Measurements from ENCODE around the gene SUZ12. TPM values are rescaled to one million over a fixed set of nuclear protein-coding genes. Genes with fewer than 3 reads are reported as not detected.

SUZ12 gene
- total and polyA plus RNA-seq, 2 experiments from 2014 or later = 14.8 to 32.5 TPM

GRCh38 chr17:32009262-32009542, 72.4 kb downstream of the SUZ12 start:
- peaks cover 7% of the 10 kb centered on the region for H3K4me1 ChIP-seq (ENCODE audit: insufficient read depth)
- no peaks in the 10 kb centered on the region for H3K9me2 ChIP-seq (replicated peaks; ENCODE audit: insufficient read depth)
- H3K4me3 ChIP-seq = no peak overlapping the region
- H3K27ac ChIP-seq = no peak overlapping the region
- peaks cover 66% of the 10 kb centered on the region for H3K79me2 ChIP-seq
- H3K4me2 ChIP-seq = peak overlapping the region; percentile 100
- no peaks in the 10 kb centered on the region for H3K36me3 ChIP-seq (replicated peaks; ENCODE audit: insufficient read depth, low read depth)
- WGBS (ENCODE audit: low lambda C conversion rate, missing lambda C conversion rate) = 97% methylated on average over 2 of the region's 2 CpGs
- H4K20me1 ChIP-seq (ENCODE audit: insufficient read depth, poor library complexity, severe bottlenecking) = peaks cover 10% of the 10 kb centered on the region
- no peaks in the 10 kb centered on the region for H3K9me3 ChIP-seq (ENCODE audit: low read depth)
- H3K27me3 ChIP-seq = no peaks in the 10 kb centered on the region
- no peak overlapping the region for H2AFZ ChIP-seq
- TF ChIP-seq EZH2phosphoT487 (IDR thresholded peaks at IDR 0.05; ENCODE audit: low read depth, severe bottlenecking, unreplicated experiment) = no peak
- no peak for TF ChIP-seq EZH2 (IDR thresholded peaks at IDR 0.05; ENCODE audit: borderline replicate concordance)
- TF ChIP-seq CTCF (IDR thresholded peaks at IDR 0.05; ENCODE audit: poor library complexity) = no peak
- DNase-seq (ENCODE audit: low spot score) = no peak

GRCh38 chr17:32010114-32010513, 73.3 kb downstream of the SUZ12 start:
- H3K36me3 ChIP-seq (replicated peaks; ENCODE audit: insufficient read depth, low read depth) = no peaks in the 10 kb centered on the region
- no peak for DNase-seq (ENCODE audit: low spot score)
- H3K4me3 ChIP-seq = no peak overlapping the region
- no peaks in the 10 kb centered on the region for H3K9me2 ChIP-seq (replicated peaks; ENCODE audit: insufficient read depth)
- no peaks in the 10 kb centered on the region for H3K9me3 ChIP-seq (ENCODE audit: low read depth)
- peaks cover 7% of the 10 kb centered on the region for H3K4me1 ChIP-seq (ENCODE audit: insufficient read depth)
- peaks cover 73% of the 10 kb centered on the region for H3K79me2 ChIP-seq
- no peaks in the 10 kb centered on the region for H3K27me3 ChIP-seq
- peaks cover 10% of the 10 kb centered on the region for H4K20me1 ChIP-seq (ENCODE audit: insufficient read depth, poor library complexity, severe bottlenecking)
- H3K4me2 ChIP-seq = peak overlapping the region; percentile 100
- no peak overlapping the region for H3K27ac ChIP-seq
- TF ChIP-seq EZH2 (IDR thresholded peaks at IDR 0.05; ENCODE audit: borderline replicate concordance) = no peak
- 97% methylated on average over 4 of the region's 4 CpGs for WGBS (ENCODE audit: low lambda C conversion rate, missing lambda C conversion rate)
- H2AFZ ChIP-seq = no peak overlapping the region

- Histone ChIP-seq H3K79me2 (peaks cover 76% of the 10 kb centered on the region), H3K36me3 (replicated peaks; ENCODE audit: insufficient read depth, low read depth) (no peaks in the 10 kb centered on the region), H3K9me3 (ENCODE audit: low read depth) (no peaks in the 10 kb centered on the region), H3K4me2 (peak overlapping the region; percentile 34), H4K20me1 (ENCODE audit: insufficient read depth, poor library complexity, severe bottlenecking) (peaks cover 3% of the 10 kb centered on the region), H3K4me3 (no peak overlapping the region), H3K27me3 (no peaks in the 10 kb centered on the region), H3K9me2 (replicated peaks; ENCODE audit: insufficient read depth) (no peaks in the 10 kb centered on the region), H2AFZ (no peak overlapping the region), H3K4me1 (ENCODE audit: insufficient read depth) (peaks cover 3% of the 10 kb centered on the region), H3K27ac (no peak overlapping the region)
- WGBS (ENCODE audit: low lambda C conversion rate, missing lambda C conversion rate) = 70% methylated on average over 9 of the region's 9 CpGs
- DNase-seq (ENCODE audit: low spot score) = peak; percentile 16
- TF ChIP-seq CTCF (IDR thresholded peaks at IDR 0.05; ENCODE audit: poor library complexity) (no peak), EZH2phosphoT487 (IDR thresholded peaks at IDR 0.05; ENCODE audit: low read depth, severe bottlenecking, unreplicated experiment) (no peak), EZH2 (IDR thresholded peaks at IDR 0.05; ENCODE audit: borderline replicate concordance) (no peak)
Measured at GRCh38 chr17:32015245-32016013, 78.6 kb downstream of the SUZ12 start.

- Histone ChIP-seq H3K4me2 (no peak overlapping the region), H3K27ac (no peak overlapping the region), H4K20me1 (ENCODE audit: insufficient read depth, poor library complexity, severe bottlenecking) (peaks cover 3% of the 10 kb centered on the region), H3K36me3 (replicated peaks; ENCODE audit: insufficient read depth, low read depth) (no peaks in the 10 kb centered on the region), H3K79me2 (peaks cover 68% of the 10 kb centered on the region), H3K9me2 (replicated peaks; ENCODE audit: insufficient read depth) (no peaks in the 10 kb centered on the region), H3K4me1 (ENCODE audit: insufficient read depth) (peaks cover 3% of the 10 kb centered on the region), H2AFZ (no peak overlapping the region), H3K4me3 (no peak overlapping the region), H3K27me3 (no peaks in the 10 kb centered on the region), H3K9me3 (ENCODE audit: low read depth) (no peaks in the 10 kb centered on the region)
- DNase-seq (ENCODE audit: low spot score) = no peak
- TF ChIP-seq EZH2phosphoT487 (IDR thresholded peaks at IDR 0.05; ENCODE audit: low read depth, severe bottlenecking, unreplicated experiment) (no peak), CTCF (IDR thresholded peaks at IDR 0.05; ENCODE audit: poor library complexity) (no peak), EZH2 (IDR thresholded peaks at IDR 0.05; ENCODE audit: borderline replicate concordance) (no peak)
- 94% methylated on average over 7 of the region's 7 CpGs for WGBS (ENCODE audit: low lambda C conversion rate, missing lambda C conversion rate)
Measured at GRCh38 chr17:32016231-32016630, 79.4 kb downstream of the SUZ12 start.

All from hepatocyte (in vitro differentiated cells).